ENCODE results near the gene COX11.

DNA sequence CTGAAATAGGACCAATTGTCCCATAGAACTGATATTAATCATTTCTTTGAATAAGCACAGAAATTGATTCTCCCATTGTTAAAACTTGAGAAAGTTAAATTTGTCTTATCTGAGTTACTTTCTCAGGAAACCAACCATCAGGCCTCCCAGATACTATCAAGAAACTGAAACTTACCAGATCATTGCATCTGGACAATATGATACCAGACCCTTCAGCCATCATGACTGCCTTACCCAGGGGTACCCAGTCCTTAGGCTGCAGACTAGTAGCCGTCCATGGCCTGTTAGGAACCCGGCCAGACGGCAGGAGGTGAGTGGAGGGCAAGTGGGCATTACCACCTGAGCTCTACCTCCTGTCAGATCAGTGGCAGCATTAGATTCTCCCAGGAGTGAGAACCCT is 7.9 kb upstream of the COX11 start:
- TF ChIP-seq POLR2A (IDR thresholded peaks at IDR 0.05) (no peak), POLR2AphosphoS5 (IDR thresholded peaks at IDR 0.05) (no peak)
- TF ChIP-seq, protein P1, sequence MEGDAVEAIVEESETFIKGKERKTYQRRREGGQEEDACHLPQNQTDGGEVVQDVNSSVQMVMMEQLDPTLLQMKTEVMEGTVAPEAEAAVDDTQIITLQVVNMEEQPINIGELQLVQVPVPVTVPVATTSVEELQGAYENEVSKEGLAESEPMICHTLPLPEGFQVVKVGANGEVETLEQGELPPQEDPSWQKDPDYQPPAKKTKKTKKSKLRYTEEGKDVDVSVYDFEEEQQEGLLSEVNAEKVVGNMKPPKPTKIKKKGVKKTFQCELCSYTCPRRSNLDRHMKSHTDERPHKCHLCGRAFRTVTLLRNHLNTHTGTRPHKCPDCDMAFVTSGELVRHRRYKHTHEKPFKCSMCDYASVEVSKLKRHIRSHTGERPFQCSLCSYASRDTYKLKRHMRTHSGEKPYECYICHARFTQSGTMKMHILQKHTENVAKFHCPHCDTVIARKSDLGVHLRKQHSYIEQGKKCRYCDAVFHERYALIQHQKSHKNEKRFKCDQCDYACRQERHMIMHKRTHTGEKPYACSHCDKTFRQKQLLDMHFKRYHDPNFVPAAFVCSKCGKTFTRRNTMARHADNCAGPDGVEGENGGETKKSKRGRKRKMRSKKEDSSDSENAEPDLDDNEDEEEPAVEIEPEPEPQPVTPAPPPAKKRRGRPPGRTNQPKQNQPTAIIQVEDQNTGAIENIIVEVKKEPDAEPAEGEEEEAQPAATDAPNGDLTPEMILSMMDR (IDR thresholded peaks at IDR 0.05 in 8 of 11, conservative IDR thresholded peaks at IDR 0.05 in 3 of 11) = no peak
